Ishikawa (cell line): ENCODE measurements around the gene TPH2.

ENCODE experiments used
- CEBPB ChIP-seq: IDR thresholded peaks from 2 replicates; pipeline ENCODE4 v1.6.1; 2012
- CREB1 ChIP-seq: IDR thresholded peaks from 2 replicates; pipeline ENCODE4 v1.6.1; 2012; ENCODE audit warnings: low read depth
- EGR1 ChIP-seq: IDR thresholded peaks from 2 replicates; pipeline ENCODE4 v1.6.1; 2012
- EP300 ChIP-seq: IDR thresholded peaks from 2 replicates; pipeline ENCODE4 v1.6.1; 2012; ENCODE audit warnings: borderline replicate concordance
- FOXM1 ChIP-seq: IDR thresholded peaks from 2 replicates; pipeline ENCODE4 v1.6.1; 2012; ENCODE audit warnings: low read depth, borderline replicate concordance
- NFIC ChIP-seq: IDR thresholded peaks from 2 replicates; pipeline ENCODE4 v1.6.1; 2012
- RAD21 ChIP-seq: IDR thresholded peaks from 2 replicates; pipeline ENCODE4 v1.6.1; 2012; ENCODE audit warnings: low read depth
- REST ChIP-seq: IDR thresholded peaks from 2 replicates; pipeline ENCODE4 v1.6.1; 2012; ENCODE audit warnings: low read depth, mild to moderate bottlenecking
- TAF1 ChIP-seq: IDR thresholded peaks from 2 replicates; pipeline ENCODE4 v1.6.1; 2012; ENCODE audit warnings: low read depth, mild to moderate bottlenecking
- TCF12 ChIP-seq: IDR thresholded peaks from 2 replicates; pipeline ENCODE4 v1.6.1; 2012; ENCODE audit warnings: low read depth
- TEAD4 ChIP-seq: IDR thresholded peaks from 2 replicates; pipeline ENCODE4 v1.6.1; 2012
- USF1 ChIP-seq: IDR thresholded peaks from 2 replicates; pipeline ENCODE4 v1.6.1; 2012
- YY1 ChIP-seq: IDR thresholded peaks from 2 replicates; pipeline ENCODE4 v1.6.1; 2012; ENCODE audit warnings: low read depth
- ZBTB7A ChIP-seq: IDR thresholded peaks from 2 replicates; pipeline ENCODE4 v1.6.1; 2012; ENCODE audit warnings: low read depth

GRCh38 chr12:72074956-72075355, 136.3 kb downstream of the TPH2 start:
- TF ChIP-seq EP300 (no peak), NFIC (no peak), REST (no peak), USF1 (no peak), YY1 (no peak), ZBTB7A (no peak), TAF1 (no peak), CEBPB (no peak), CREB1 (no peak), RAD21 (no peak), EGR1 (no peak), TEAD4 (no peak), TCF12 (no peak), FOXM1 (no peak)
